Colon (tissue), 2 donors: ENCODE data around the gene KRT12.
A peak's percentile ranks its signal among the peaks of the same experiment; 100 is the strongest.
"Not testable (repeated sequence)": the region's sequence is repeated elsewhere in the genome, so short reads cannot be mapped to it uniquely, and the experiment has no call there.

ENCODE experiments used
- FAIRE-seq: peaks from 2 replicates; lab custom pipeline; 2012; peaks lifted over from hg19 to GRCh38; lab: Jason Lieb, UNC
- donor health status: control.
- donor health status: control.

The KRT12 gene

DNA sequence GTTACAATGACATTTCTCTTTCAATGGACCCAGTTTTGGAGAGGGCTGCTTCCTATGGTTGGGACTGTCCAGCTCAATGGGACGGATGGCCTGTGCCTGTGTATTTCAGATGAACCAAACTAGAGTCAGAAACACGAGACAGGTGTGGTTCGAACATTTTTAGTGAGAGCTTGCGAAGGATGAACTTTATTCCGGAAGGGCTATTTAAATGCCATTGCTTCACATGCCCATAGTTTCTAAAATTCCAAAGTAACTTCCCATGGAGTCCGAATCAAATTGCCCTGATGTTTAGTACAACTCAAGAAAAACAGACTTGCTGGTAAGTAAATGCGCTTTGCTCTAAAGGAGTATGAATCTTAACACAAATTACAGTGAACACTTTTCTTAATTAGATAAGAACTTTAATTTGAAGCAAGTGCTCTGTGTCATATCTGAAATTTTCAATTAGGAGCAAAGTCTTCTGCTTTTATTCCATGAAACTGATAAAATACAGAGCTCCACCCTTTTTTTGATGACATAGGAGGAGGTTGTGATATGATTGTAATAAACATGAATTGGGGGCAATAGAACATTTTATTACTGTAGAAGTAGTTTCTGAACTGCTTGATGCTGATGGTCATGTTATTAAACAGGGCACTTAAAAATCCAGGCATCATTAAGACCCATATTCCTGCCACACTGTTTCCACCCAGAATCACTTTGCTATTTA lies 16.8 kb upstream of the KRT12 start:
- peak; percentile 82 for FAIRE-seq

DNA sequence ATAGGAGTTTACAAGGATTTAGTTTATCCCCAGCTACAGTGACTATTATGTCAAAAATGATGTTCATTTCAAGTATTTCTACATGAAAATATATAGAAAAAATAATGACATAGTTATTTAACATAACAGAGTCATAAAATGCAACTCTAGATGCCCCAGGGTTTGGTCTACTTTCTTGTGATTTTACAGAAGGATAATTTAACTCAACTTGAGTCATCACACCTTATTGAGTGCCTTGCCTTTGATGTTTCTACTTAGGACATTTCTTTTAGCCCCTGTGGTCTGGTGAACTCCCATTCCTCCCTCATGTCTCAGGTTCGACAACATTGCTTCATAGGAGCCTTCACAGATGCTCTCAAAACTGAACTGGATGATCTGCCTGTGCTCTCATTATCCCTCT lies 16.0 kb upstream of the KRT12 start:
- no peak for FAIRE-seq

DNA sequence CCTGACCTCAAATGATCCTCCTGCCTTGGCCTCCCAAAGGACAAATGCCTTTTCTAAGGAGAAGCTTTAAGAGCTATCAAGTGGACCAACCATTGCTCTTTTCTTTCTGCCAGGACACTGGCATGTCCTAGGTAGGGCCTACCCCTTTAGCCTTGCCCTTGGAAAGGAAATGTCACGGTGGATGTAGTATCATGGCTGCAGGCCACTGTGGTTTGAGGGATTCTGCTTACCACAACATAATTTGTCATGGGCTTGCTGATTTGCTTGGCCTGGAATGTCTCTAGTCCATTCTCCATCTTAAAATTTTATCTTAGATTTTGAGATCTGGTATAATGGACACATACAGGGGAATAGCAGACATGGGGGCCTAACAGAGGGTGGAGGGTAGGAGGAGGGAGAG lies 12.0 kb upstream of the KRT12 start:
- no peak for FAIRE-seq

DNA sequence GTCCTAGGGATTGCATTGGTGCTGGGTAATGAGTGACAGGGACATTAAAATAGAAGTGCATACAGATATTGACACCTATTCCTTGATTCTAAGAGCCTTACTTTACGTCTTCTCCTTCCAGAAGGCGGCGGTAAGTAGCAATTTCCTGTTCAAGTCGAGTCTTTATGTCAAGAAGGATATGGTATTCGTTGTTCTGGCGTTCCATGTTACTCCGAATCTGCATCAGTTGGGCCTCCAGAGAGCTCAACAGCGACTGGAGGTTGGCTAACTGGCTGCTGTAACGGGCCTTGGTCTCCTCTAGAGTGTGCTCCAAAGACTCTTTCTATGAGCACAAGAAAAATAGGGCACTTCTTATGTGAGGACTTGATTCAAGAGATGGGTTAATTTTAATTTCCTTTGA lies 11.0 kb upstream of the KRT12 start:
- no peak for FAIRE-seq

DNA sequence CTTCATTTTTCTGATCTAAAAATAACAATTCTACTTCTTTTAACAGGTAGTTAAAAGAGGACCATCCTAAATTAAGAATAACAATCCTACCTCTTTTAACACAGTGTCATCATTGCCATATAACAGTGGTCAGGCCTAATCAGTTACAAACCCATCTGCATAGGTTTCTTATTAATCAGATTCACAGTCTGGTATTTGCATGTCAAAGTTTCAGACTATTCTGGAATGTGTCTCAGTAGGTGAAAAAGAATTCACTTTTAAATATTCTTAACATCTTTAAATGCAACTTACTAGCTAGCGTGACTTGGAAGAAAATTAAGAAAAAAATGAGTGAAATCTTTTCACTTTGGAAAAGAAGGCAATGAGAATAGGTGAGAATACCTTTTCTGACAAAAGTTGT lies 6.8 kb upstream of the KRT12 start:
- FAIRE-seq: no peak

DNA sequence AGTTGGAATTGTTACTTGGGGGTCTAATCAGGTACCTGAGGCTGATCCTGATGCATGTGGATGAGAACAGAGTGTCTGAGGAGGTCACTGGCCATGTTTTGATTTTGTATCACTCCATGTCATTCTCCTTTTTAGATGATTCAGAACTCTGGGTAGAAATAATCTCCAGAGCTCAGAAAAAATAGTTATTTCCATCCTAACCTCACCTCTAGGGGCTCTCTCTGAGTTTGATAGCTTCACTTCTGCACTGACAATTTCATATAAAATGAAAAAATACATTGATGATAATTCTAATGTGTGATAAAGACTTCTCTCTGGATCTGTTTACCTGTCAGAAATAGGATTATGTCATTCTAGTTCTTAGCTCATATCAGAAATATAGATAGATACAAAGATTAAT lies 6.2 kb upstream of the KRT12 start:
- no peak for FAIRE-seq

DNA sequence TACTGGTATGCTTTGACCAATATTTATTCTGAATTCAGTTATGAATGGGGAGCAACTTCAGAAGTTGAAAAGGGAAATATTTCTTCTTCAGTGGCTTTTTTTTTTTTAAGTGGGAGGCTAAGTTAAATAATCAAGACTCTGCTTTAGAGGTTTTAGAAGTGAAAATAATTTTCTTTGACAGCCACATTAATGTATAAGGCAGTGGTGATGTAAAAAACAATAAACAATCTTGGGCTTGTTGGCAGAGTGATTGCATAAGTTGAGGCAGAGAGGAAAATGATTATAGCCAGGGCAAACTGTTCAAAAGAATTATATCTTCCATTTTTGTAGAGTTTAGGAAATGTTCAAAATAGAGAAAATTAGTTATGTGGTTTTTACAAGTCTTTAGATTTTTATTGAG lies 5.4 kb upstream of the KRT12 start:
- FAIRE-seq: no peak

DNA sequence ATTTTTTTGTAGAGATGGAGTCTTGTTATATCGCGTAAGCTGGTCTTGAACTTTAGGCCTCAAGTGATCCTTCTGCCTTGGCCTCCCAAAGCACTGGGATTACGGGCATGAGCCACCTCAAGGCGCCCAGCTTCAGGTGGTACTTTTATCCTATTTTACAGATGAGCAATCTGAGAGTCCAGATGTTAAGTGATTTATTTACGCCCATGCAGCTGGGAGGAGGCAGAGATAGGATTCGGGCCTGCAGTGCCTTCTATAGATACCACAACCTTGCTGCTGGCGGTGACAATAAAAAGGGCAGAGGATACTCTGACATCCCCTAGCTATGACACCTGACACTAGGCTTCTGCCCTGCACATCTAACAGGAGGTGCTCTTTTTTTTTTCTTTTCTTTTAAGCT lies 4.3 kb upstream of the KRT12 start:
- no peak for FAIRE-seq

DNA sequence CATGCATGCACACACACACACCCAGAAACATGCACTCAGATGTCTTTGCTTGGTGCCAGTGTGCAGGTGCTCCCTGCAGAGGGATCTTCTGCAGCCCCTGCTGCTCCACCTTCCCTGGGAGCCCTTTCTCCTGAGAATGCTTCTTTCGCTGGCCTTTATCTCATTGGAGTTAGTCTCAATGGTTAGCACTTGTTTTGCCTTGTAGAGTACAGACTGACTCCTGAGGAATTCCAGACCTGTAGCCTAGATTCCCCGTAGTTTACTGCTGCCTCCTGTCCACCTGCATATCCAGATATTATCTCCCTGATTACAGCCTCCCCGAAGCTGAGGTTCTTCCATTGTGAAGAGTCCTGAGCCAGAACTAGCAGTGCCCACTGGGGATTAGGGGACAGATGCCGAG lies 3.1 kb upstream of the KRT12 start:
- FAIRE-seq: no peak

DNA sequence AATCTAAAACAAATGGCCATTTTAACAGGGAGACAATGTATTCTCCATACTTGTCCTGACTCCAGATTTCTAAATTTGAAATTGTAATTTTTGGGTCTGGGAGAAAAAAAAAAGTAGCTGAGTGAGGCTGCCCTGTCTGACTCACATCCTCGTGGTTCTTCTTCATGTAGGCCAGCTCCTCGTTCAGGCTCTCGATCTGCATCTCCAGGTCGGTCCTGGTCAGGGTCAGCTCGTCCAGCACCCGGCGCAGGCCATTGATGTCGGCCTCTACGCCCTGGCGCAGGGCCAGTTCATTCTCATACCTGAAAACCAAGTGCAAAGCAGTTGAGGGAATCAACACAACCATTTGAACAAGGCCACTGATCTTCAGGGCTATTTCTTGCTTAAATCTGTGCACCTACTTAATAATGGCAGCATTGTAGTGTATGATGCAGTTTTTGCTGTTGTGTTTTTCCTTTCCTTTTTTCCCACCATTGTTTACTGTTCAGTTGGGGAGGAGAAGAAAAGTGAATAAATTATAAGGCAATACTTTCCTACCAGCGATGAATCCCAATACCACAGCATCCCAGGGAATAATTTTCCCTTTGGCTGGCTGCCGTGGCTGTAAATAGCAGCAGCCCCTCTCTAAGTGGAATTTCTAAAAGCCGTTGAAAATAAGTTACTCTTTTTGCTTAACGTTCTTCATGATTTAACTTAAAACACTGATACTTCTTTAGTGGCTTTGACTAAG lies 2.2 kb downstream of the KRT12 start:
- no peak for FAIRE-seq

DNA sequence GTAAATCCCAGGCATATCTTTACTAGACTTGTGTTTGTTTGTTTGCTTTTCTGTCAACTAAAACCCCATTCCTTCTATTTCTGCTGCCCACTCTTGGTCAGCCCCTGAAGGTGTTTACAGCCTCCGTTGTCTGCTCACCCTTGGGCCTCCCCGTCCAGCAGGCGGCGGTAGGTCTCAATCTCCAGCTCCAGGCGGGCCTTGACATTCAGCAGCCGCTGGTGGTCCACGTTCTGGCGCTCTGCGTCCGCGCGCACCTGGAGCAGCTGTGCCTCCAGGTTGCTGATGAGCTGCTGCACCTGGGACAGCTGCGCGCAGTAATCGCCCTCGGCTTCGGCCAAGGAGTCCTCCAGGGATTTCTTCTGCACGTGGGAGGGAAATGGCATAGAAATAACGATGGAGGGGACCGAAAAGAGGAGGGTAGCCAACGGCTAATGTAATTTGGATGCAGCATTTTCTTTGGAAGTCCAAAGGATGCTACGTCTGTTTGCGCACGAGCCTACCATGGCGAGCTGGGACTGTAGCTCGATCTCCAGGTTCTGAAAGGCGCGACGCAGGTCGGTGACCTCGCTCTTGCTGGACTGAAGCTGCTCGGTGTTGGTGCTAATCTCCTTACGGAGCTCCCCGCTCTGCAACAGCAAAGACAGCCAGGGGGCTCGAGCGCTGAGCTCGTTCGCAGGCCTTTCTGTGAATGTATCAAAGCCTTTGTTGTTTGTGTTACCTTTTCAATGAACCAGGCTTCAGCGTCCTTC lies 3.9 kb downstream of the KRT12 start:
- FAIRE-seq: no peak

DNA sequence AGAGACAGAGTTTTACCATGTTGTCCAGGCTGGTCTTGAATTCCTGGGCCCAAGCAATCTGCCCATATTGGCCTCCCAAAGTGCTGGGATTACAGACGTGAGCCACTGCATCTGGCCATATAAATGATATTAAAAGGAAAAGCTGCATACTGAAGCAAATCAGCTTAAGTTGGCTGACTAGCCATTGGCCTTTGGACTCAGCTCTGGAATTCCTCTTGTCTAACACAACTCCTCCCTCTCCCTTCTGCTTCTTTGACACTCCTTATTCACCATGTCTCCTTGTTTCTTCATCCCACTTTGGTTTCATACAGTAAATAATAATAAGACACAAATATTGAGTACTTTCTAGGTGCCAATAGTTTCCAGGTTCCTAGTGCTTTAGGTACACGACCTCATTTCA lies 7.5 kb downstream of the KRT12 start:
- no peak for FAIRE-seq

DNA sequence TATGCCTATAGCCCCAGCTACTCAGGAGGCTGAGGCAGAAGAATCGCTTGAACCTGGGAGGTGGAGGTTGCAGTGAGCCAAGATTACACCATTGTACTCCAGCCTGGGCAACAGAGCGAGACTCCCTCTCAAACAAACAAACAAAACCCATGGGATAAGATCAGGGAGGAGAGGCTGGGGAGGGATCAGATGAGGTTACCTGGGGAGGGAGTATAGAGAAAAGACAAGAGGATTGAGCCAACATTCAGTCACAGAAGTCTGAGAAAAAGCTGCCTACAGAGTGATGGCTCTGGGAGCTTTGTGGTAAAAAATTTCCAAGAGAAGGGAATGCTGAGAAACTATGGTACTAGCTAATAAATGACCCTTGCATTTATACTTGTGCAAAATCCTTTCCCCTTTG lies 8.4 kb downstream of the KRT12 start:
- FAIRE-seq: not testable (repeated sequence)

DNA sequence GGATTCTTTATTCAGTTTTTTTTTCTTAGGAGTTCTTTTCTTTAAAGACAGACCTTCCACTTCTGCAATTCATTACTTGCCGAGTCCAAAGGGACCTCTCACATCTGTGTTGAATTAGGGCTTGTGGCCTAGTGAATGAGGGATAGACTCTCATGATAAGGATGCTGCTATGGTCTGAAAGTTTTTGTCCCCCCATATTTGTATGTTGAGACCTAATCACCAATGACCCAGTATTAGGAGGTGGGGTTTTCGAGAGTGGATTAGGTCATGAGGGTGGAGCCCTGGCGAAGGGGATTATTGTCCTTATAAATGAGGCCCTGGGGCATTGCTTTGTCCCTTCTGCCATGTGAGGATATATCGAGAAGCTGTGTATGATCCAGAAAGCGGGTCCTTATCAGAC lies 9.5 kb downstream of the KRT12 start:
- FAIRE-seq: no peak

DNA sequence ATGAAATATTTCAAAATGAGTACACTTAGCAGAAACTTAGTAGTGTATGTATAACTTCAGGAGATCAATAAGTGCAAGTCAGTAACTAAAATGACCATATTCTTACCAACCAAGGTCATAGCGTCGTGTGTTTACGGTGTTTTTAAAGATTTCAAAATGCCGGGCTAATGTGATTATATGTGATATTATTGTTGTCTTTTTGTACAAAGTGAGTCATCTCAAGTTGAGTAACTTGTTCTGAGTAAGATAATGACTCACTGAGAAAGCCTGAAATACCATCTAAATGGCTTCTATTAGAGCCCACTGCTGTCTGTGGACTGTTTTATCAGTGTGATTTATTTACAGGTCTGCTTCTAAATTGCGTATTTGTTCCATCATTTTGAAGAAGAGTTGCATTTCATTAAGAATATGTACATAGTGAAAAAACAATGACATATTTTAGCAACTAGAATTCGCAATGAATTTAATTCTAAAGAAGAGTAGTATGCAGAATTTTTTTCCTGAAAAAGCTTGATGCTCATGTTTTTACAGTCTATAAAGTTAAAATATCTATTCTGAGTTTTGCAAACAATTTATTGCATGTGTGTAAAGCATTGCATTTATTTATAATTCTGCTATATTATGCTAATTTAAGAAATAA lies 12.7 kb downstream of the KRT12 start:
- FAIRE-seq: no peak

DNA sequence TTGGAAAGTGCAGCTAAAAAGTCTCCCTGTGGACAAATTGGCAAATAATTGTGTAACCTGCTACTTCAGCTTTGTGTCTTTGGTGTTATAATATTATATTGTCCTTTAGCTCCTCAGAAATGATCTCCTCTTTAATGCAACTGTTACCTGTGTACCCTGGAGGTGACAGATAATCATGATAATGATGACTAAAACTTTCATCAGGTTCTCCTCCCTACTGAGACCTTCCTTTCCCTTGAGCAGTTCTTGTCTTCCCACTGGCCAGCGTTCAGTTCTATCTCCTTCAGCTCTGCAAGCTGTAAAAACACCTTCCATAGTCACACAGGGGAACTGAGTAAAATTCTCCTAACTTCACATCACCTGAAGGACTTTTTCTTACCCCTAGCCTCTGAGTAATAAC lies 14.7 kb downstream of the KRT12 start:
- no peak for FAIRE-seq

DNA sequence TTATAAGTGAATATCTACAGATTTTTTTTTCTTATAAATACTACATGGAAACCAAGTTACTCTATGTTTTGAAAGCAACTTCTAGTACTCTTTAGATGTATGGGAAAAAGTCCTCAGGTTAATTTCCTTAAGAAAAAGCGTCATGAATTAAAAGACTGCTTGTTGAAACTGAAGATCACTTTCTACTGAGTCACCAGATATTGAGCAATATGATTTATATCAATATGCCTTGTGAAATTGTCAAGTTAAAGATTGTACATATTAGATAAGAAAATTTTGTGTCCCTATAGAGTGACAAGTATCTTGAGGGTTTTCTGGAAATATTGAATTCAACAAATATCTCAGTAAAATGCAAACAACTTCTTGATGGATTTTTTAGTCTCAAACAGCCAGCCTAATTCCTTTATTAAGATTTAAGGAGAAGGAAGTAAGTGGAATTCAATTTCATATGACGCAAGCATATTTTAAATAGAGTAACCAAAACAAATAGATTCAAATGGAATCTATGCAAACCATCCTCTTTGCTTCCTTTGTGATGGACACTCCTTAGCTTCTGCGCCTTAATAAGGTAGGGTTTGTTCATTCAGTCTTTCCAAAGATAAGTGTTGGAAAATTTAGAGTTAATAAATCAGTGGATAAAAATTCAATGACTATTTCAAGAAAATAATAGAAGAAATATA lies 16.6 kb downstream of the KRT12 start:
- FAIRE-seq: no peak

DNA sequence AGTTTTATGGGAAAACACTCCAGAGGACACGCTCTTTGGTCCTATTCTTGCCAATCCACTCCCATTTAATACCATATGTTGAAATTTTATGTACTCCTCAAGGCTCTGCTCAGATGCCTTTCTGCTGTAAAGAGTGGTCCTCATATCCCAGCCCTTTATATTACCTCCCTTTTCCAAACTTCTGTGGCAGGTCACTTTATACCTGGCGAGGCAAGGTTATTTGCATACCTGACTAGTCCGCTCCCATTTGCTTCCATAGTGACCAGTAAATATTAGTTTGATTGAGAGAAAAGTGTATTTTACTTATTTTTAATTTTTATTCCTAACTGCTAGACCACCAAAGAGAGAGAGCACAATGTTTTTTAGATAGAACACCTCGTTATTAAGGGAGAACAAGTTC lies 17.3 kb downstream of the KRT12 start:
- no peak for FAIRE-seq

DNA sequence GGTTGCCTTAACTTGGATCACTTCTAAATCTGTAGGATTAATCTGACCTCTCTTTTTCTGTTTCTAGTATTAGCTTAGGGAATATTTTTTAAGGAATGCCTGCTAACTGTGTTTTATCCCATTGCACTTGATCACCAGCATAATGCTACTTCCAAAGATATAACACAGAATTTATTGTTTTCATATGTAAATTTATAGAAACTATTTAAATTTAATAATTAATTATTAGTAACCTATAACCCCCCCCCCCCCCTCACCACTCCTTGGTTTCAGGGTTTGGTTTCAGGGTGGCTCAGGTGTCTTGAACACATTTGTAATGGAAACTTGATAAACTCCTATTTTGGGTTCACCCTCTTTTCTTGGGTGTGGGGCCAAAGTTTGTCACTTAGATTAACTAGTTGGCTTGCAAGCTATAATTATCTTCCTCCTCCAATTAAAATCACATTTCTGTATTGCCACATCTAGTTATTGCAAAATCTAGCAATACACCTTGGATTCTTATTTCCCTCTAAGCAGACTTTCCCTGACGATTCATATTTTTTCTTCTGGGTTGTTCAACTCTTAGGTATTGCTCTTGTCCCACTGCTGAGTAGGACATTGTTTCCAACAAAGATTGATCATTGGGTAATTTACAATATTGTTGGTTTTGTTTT lies 18.3 kb downstream of the KRT12 start:
- FAIRE-seq: no peak

DNA sequence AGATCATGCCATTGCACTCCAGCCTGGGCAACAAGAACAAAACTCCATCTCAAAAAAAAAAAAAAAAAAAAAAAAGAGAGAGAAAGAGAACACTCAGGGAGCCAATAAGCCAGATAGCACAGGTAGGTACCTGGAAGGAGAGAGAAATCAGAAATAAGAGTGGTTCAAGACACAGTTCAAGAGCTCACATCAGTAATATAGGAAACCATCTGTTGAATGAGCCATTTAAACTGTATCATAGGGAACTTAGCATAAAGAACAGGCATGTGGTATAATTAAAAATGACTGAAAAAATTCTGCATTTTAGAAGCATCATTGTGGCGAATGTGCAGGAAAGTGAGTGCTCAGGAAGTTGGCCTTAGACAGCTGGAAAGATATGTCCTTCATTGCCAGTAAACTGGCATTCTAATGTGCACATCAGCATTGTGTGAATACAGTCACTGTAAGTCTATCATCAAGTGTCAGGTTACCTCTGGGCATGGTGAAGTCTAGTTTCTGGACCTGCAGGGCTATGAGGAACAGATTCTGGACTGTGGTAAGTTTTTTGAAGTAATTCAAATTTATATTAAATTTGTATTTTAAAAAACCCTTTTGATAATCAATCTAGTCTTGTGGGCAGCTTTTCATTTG lies 20.4 kb downstream of the KRT12 start:
- no peak for FAIRE-seq

DNA sequence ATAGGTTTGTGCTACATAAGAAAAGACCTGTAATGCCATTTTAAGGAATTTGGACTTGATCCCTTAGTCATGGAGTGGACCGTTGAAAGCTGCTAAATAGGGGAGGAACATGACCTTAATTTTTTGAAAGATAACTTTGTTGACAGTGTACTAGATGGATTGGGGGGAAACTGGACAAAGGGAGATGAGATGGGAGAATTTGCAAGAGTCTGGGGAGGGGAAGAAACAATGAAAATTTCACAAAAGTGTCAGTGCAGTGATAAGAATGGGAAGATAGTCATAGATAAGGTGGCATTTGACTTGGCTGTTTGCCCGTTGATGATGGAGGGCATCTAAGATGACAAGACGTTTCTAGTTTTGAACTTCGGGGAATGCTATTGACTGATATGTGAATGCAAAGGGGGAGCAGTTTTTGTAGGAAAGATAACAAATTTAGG lies 22.3 kb downstream of the KRT12 start:
- FAIRE-seq: no peak
